KMS-11 (cell line): ENCODE measurements around the gene PURA.

Experiments
- H2AFZ ChIP-seq: fragments of 200-600 bp; sonication (generic); 2 replicates; pipeline ENCODE4 v1.6.1; 2016; ENCODE audit warnings: antibody characterized with exemption, mixed run types, low read depth
- H3K27ac ChIP-seq: fragments of 200-600 bp; sonication (generic); 2 replicates; pipeline ENCODE4 v1.6.1; 2016; ENCODE audit warnings: mild to moderate bottlenecking, mixed run types
- H3K27me3 ChIP-seq: fragments of 200-600 bp; sonication (generic); 2 replicates; pipeline ENCODE4 v1.6.1; 2017; ENCODE audit warnings: mild to moderate bottlenecking, low read depth, mixed run types, moderate library complexity; ENCODE audit not compliant: insufficient read depth
- H3K36me3 ChIP-seq: fragments of 200-600 bp; sonication (generic); 2 replicates; pipeline ENCODE4 v1.6.1; 2017; ENCODE audit warnings: mild to moderate bottlenecking, mixed run types; ENCODE audit not compliant: insufficient read depth
- H3K4me1 ChIP-seq: fragments of 200-600 bp; sonication (generic); 2 replicates; pipeline ENCODE4 v1.6.1; 2016; ENCODE audit warnings: mild to moderate bottlenecking, low read depth, mixed run types; ENCODE audit not compliant: poor library complexity, severe bottlenecking
- H3K4me2 ChIP-seq: fragments of 200-600 bp; sonication (generic); 2 replicates; pipeline ENCODE4 v1.7.0; 2016; ENCODE audit warnings: mild to moderate bottlenecking, mixed run types
- H3K4me3 ChIP-seq: fragments of 200-600 bp; sonication (generic); IDR thresholded peaks from 2 replicates; pipeline ENCODE4 v1.6.1; 2017; ENCODE audit warnings: low read depth, low read length, mixed read lengths; ENCODE audit not compliant: insufficient read depth
- H3K79me2 ChIP-seq: fragments of 200-600 bp; sonication (generic); 2 replicates; pipeline ENCODE4 v1.6.1; 2016; ENCODE audit warnings: low read depth, mixed run types; ENCODE audit not compliant: insufficient read depth
- H3K9ac ChIP-seq: fragments of 200-600 bp; sonication (generic); 2 replicates; pipeline ENCODE4 v1.6.1; 2016; ENCODE audit warnings: mild to moderate bottlenecking, mixed run types
- H4K20me1 ChIP-seq: fragments of 200-600 bp; sonication (generic); 2 replicates; pipeline ENCODE4 v1.6.1; 2016; ENCODE audit warnings: mild to moderate bottlenecking, mixed run types; ENCODE audit not compliant: insufficient read depth
- TF ChIP-seq, protein P1 (sequence below): fragments of 200-600 bp; sonication (generic); conservative IDR thresholded peaks from 2 replicates; pipeline ENCODE4 v1.6.1; 2017; ENCODE audit warnings: low read depth, mild to moderate bottlenecking, antibody characterized with exemption, low read length, moderate library complexity, mixed read lengths

Gene PURA

DNA sequence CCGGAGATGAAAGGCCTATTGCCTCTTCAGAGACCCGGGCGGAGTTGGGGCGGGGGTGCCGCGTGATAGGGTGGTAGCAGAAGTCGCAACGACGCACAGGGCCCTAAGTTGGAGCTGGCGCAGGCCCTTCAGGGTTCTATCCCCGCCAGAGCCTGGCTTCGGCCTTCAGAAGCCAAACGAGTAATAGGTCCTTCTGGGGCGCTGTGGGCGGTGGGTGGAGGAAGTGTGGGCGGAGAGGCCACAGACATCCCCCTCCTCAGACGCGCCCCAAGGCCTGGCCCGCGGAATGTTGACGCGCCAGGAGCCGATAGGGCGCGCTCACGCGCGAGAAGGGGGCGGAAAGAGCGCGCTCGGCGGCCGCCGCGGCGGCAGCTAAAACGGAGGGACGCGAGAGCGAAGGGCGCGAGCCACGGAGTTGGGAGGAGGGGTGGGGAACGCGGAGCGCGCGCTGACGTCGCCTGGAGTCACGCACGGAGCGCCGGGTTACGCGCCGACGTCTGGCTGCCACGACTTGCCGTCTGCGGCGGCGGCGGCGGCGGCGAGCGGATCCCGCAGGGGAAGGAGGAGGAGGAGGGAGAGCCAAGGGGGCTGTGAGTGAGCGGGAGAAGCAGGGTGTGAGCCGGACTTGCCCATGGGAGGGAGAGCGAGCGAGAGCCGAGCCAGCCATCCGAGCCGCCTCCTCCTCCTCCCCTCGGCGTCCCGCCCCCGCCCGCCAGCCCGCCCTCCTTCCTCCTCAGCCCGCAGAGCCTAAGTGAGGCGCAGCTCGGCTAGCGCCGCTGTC is 6.4 kb upstream of the PURA start:
- TF ChIP-seq, protein P1, sequence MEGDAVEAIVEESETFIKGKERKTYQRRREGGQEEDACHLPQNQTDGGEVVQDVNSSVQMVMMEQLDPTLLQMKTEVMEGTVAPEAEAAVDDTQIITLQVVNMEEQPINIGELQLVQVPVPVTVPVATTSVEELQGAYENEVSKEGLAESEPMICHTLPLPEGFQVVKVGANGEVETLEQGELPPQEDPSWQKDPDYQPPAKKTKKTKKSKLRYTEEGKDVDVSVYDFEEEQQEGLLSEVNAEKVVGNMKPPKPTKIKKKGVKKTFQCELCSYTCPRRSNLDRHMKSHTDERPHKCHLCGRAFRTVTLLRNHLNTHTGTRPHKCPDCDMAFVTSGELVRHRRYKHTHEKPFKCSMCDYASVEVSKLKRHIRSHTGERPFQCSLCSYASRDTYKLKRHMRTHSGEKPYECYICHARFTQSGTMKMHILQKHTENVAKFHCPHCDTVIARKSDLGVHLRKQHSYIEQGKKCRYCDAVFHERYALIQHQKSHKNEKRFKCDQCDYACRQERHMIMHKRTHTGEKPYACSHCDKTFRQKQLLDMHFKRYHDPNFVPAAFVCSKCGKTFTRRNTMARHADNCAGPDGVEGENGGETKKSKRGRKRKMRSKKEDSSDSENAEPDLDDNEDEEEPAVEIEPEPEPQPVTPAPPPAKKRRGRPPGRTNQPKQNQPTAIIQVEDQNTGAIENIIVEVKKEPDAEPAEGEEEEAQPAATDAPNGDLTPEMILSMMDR = no peak; the same call in 1 of the 2 replicates
- H3K27me3 ChIP-seq = no peaks in the 10 kb centered on the region
- H3K9ac ChIP-seq = peak overlapping the region; percentile 87
- peaks cover 29% of the 10 kb centered on the region for H3K4me1 ChIP-seq
- H3K27ac ChIP-seq = peak overlapping the region; percentile 92
- H2AFZ ChIP-seq = peak overlapping the region; percentile 88
- no peaks in the 10 kb centered on the region for H3K36me3 ChIP-seq
- H3K4me2 ChIP-seq = peak overlapping the region; percentile 75
- H3K4me3 ChIP-seq = no peak overlapping the region
- no peaks in the 10 kb centered on the region for H4K20me1 ChIP-seq
- peaks cover 36% of the 10 kb centered on the region for H3K79me2 ChIP-seq

DNA sequence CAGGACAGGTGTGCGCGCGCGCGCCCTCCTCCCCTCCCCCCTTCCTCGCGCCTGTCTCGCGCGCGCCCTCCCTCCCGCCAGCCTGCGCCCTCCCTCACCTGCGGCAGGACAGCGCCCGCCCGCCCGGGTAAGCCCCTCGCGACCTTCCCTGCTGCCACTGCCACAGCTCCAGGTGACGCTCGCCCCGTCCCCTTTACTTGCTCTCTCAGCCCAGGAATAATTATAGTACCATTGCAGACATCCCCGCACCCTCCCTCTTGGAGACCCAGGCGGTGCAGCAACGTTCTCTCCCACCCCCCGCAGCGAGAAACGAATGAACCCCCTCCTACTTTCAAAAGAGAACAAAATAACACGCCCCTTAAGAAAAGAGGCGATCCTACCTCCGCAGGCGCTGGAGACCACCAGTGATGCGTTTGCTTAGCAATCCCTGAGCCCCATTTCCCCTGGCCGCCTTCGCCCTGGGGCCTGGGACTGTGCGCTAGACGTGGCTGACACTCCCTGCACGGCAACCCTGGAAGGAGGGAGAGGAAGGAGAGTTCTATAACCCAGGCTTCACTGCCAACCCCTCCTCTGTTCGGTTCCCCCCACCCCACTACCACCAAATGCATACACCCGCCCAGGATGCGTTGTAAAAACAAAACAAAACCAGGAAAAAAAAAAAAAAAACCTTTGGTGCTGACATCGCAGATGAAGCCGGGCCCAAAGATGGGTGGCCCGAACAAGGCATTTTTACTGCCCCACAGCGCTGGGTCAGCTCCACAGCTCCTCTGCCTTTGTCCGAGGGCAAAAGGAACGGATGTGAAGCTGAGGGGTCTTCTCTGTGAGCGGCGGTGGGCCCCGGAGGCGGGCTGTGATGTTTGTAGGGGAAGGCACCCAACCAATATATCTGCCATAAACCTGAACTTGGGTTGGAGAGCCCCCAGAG is 5.6 kb upstream of the PURA start:
- no peaks in the 10 kb centered on the region for H4K20me1 ChIP-seq
- no peaks in the 10 kb centered on the region for H3K27me3 ChIP-seq
- peak overlapping the region; percentile 92; the same call in 1 of the 2 replicates for H3K27ac ChIP-seq
- no peak overlapping the region for H3K4me3 ChIP-seq
- peak overlapping the region; percentile 87 for H3K9ac ChIP-seq
- H3K36me3 ChIP-seq = no peaks in the 10 kb centered on the region
- H2AFZ ChIP-seq = peak overlapping the region; percentile 88
- peak overlapping the region; percentile 94 for H3K4me2 ChIP-seq
- TF ChIP-seq, protein P1 = no peak
- peaks cover 38% of the 10 kb centered on the region for H3K79me2 ChIP-seq
- peaks cover 29% of the 10 kb centered on the region for H3K4me1 ChIP-seq

DNA sequence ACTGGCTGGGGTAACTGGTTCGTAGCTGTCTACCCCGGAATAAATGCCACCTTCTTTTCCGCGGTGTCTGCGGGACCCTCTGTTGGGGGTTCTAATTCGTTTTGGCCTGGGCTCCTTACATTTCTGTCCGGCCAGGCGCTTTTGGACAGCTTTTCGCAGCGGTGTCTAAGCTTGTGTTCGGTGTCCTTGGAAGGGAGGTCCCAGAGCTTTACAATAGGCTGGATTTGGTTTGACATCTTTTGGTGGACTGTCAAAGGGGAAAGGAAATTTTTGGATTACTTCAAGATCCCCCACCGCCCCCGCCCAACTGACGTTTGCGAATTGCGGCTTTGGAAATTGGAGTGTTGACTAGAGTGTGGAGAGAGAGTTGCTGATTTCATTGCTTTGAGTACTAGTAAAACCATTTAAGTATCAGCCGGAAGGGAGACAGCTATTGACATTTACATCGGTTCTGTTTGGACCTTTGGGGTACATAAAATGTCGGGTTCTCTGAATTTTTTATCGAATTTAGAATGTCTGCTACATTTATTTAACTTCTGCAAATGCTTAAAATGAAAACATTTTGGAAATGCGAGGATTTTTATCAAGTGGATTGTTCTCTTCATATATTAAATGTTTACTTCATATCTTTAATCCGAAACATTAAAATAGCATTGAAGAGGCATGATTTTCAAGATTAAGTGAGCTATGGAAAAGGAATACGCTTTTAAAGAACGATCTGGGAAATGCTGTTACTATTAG is 4.7 kb upstream of the PURA start:
- Histone ChIP-seq H3K9ac (peak overlapping the region; percentile 87; the same call in 1 of the 2 replicates), H3K4me2 (peak overlapping the region; percentile 94), H3K4me3 (no peak overlapping the region), H2AFZ (peak overlapping the region; percentile 88), H3K27me3 (no peaks in the 10 kb centered on the region), H3K36me3 (no peaks in the 10 kb centered on the region), H4K20me1 (no peaks in the 10 kb centered on the region), H3K4me1 (peaks cover 29% of the 10 kb centered on the region), H3K27ac (peak overlapping the region; percentile 92; the same call in 1 of the 2 replicates), H3K79me2 (peaks cover 38% of the 10 kb centered on the region)
- TF ChIP-seq, protein P1 = no peak
